NCI-H82 treated with DMSO at 0.1 percent for 48 hours (cell line): ENCODE data around the gene RFNG.

ENCODE experiments used
- DNase-seq: peaks from one replicate; lab custom pipeline; 2025; ENCODE audit not compliant: unreplicated experiment; lab: John Stamatoyannopoulos, UW

Gene RFNG

GRCh38 chr17:82089723-82090548 is 38.3 kb upstream of the RFNG start:
- no peak for DNase-seq

GRCh38 chr17:82088838-82089722 is 37.5 kb upstream of the RFNG start:
- no peak for DNase-seq

DNA sequence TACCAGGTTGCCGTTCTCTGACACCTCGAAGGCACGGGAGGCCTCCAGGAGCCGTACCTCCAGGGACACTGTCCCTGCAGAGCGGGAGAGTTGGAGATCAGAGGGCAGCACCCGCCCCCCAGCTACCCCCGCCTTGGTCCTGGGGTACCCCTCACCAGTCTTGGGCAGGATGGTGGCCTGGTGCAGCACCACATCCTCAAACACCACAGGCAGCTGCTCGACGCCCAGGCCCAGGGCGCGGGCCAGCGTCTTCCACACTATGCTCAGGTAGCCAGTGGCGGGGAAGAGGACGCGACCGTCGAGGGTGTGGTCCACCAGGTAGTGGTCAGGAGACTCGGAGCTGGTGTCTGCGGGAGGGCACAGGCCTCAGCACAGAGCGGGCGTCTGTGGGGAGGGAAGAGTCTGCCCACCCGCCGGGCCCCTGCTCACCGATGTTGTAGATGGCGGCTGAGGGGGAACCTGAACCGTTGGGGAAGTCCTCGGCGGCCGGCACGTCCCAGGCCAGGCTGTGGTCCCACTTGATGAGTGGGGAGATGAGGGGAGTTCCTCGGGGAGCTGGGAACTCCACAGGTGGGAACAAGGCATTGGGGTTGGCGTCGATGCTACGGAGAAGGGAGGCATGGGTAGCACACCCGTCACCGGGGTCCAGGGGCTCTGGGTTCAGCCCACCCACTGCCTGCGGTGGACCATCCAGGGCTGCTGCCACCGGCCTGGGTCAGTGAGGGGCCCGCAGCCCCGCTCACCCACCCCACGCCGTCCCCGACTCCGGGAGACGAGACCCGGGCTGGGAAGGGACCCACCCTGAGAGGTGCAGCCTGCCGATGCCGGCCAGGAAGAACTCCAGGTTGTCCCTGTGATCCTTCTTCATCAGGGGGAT is 36.6 kb upstream of the RFNG start:
- no peak for DNase-seq

DNA sequence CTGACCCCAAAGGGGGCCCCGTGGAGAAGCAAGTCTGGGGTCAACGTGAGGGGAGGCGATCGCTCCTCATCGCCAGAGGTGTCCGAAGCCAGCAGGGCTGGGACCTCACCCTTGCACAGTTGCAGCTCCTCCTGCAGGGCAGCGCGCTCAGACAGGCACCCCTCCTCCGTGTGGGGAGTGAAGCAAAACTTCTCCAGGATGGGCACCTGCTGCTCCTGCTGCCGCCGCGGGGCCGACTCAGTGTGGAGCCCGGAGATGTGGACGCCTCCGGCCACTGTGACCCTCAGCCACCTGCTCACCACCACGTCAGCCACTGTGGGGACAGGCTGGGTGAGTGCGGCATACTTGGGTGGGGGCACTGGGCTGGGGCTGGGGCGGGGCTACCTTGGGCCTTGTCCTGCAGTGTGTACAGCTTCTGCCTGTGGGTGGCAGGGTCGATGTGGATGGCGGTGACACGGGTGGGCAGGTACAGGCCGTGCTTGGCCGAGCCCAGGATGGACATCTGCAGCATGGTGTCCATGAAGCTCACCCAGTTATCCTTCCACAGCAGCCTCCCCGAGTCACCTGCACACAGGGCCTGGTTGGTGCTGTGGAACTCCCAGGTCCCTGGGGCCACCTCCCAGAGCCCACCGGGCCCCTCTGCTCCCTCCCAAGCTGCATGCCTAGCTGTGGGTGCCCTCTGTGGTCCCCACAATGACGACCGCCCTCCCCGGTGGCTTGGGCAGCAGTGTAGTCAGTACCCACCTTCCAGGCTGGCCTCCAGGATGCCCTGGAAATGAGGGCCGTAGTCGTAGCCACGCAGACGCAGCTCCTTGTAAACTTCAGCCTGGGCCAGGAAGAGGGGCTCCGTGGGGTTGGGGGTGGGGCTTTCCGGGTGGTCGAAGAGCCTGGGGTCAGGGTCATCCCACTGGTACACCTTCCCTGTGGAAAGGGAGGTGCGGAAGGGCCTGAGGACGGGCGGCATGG is 35.6 kb upstream of the RFNG start:
- DNase-seq: no peak

DNA sequence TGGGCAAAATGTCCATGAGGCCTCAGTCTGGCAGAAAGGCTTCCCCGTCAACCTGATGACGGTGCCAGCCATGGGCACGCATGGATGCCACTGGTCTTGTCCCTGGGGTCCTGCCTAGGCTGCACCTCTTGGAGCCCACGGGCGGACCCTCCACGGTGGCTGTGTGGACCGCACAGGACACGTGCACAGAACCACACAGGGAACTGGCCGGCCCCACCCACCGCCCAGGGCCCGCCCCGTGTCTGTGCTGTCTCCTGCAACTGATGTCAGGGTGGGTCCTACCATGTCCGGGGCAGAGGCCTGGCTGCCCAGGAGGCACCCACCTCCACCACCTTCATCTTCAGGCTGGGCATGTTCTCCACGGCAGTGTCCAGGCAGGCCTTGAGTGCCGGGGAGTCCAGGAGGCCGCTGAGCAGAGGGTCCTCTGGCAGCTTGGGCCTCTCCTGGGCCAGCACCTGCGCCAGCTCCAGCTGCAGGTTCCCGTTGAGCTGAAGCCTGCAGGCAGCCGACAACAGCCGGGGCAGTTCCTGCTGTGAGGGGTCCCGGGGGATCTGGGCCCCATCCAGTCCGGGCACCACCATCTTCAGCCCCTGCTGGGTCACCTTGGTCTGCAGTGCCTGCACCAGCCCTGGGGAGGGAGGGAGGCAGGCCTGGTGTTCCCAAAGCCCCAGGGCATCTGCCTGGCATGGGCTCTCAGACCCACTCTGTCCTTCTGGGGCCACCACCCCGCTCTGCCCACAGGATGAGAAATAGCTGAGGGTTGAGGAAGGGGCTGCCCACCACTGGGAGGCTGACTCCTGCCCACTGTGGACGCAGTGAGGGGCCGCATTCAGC is 34.5 kb upstream of the RFNG start:
- DNase-seq: no peak

- no peak for DNase-seq
Measured at GRCh38 chr17:82085031-82085861, 33.6 kb upstream of the RFNG start.

DNA sequence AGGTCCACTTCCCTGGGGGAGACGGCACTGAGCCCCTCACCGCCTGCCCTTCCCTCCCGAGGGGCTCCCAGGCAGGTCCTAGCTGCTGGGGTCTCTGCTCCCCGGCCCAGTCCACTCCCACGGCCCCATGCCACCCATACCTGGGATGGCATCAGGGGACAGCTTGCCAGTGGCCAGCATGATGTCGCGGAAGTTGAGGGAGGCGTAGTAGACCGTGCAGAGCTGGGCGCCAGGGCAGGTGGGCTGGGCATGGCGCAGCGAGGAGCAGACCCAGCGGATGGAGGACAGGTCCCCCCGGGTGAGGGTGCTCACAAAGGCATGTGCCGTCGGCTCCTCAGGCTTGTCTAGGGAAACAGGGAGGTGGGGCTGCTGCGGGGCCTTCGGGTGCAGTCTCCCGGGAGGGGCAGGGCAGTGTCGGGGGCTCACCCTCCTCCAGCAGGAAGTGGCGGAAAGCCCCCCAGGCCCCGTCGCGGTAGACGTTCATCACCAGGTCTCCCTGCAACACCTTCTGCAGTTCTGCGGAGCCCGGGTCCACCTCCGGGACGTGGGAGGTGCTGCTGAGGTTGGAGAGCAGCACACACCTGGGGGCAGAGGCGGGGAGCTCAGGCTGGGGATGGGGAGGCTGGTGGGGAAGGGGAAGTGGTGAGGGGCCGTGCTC is 32.9 kb upstream of the RFNG start:
- DNase-seq: no peak

DNA sequence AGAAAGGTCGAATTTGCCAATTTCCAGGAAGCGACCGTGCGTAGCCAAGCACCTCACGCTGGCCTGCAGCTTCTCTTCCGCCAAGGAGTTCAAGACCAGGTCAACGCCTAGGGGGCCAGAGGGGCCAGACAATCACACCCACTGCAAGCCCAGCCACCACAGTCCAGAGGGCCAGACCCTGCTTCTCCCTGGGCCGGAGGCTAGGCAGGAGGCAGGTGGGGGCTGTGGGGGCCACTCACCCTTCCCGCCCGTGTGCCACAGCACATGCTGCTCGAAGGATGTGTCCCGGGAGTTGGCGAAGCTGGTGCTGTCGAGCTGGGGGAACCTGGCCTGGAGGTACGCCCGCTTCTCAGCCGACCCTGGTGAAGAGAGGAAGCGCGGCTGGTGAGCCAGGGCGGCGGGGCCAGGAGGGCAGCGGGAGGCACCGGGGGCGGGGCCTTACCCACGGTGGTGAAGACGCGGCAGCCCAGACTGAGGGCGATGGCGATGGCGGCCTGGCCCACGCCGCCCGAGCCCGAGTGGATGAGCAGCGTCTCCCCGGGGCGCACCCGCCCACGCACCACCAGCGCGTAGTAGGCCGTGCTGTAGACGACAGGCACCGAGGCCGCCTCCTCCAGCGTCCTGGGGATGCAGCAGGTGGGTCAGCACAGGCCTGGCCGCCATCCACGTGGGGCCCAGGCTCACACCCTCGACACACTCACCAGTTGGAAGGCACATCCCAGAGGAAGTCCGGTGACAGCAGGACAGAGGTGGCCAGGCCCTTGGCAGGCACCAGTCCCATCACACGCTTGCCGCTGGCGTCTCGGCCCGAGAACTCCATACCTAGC is 32.1 kb upstream of the RFNG start:
- DNase-seq: no peak

DNA sequence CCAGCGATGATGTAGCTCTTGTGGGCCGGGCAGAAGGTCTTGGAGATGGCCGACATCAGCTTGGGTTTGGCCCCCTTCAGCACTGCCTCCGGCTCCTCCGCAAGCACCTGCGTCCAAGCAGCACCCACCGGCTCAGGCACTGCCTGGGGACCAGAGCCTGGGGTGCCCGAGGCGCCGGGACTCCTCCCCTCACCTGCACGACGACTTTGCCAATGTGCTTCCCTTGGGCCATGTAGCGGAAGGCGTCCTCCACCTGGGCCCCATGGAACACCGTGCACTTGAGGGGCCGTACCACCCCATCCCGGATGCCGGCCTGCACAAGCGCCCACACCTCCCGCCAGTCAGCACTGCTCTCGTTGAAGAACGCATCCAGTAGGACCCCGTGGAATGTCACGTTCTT is 31.4 kb upstream of the RFNG start:
- no peak for DNase-seq

DNA sequence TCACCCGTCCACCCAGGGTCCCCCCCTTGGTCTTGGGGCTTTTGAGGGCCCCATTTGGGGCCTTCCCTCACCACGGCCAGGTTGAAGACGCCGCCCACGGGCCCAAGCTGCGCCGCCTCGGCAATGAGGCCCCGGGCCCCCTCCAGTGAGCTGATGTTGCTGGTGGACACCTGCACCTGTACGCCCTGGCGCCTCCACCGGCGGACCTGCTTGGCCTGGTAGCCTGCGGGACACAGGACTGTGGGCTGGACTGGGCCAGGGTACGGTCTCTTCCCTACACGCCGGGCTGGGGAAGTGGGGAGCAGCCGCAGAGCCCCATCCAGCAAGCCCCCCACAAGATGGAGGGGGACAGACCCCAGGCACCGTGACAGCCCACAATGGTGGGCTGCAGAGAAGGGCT is 30.8 kb upstream of the RFNG start:
- DNase-seq: no peak

DNA sequence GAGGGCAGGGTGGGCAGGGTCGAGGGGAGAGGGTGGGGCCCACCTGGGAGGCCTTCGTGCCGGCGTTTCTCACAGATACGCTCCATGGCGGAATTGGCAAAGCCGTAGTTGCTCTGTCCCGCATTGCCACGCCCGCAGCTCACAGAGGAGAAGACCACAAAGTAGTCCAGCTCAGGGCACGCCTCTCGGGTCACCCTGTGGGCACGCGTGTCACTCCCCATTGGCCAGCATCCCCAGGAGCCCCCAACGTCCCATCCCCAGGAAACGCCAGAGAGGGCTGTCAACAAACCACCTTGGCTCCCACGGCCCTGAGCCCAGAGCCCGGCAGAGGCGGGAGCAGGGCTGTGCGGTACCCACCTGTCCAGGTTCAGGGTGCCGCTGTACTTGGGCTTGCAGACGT is 30.4 kb upstream of the RFNG start:
- DNase-seq: no peak

- DNase-seq: no peak
Measured at GRCh38 chr17:82081546-82081945, 29.9 kb upstream of the RFNG start.

DNA sequence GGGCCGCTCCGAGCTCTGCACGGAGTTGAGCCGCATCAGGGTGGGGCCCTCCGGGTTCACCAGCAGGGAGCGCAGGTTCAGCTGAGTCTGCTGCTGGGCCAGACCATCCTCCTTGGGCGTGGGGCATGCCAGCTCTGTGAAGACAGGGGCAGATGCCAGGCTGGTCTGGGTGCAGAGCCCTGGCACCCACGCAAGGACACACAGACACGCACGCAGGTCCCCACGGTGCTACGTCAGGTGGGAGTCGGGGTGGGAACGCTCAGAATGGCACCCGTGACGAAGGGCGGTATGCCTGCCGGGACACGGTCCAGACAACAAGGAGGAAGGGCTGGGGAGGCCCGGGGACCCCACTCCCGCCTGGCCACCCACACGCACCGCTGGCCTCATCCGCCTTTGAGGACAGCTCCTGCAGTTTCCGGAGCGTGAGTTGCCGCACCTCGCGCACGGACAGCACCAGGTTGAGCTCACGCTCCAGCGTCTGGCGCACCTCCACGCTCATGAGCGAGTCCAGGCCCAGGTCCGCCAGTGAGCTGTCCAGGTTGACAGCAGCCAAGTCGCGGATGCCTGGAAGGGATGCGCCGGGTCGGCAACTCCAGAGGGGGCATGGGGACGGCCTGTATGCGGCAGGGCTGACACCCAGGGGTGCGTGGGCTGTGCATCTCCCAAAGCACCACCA is 29.3 kb upstream of the RFNG start:
- DNase-seq: no peak

GRCh38 chr17:82080048-82080788 is 28.6 kb upstream of the RFNG start:
- DNase-seq: no peak

- DNase-seq: no peak
Measured at GRCh38 chr17:82079001-82079677, 27.5 kb upstream of the RFNG start.
